ENCODE data around the gene ZRSR2.

Gene ZRSR2

DNA sequence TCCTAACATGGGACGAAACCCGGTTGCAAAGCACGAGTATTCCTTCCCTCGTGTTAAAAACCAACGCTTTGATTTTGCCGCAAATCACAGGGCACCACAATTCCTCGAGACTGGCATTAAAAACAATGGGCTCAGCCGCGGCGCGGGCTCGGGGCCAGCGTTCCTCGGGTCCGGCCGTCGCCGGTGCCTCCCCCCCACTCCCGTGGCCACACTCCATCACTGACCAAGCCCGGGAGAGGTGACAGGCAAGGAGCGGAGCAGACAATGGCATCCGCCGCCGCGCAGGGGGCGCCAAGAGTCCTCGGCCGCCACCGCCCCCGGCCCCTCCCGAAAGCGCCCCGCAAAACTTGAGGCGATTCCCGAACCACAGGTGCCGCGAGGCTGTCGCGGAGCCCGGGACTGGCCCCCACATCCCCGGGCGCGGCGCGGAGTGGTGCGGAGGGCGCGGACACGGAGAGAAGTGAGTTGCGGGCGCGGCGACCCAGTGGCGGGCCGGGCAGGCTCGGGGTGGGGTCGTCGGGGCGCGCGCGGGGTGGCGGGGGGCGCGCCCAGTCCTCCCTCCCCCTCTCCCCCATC, 63.9 kb downstream of the ZRSR2 start:
- peak; percentile 38 for DNase-seq (ENCODE audit: low spot score)

GRCh38 chrX:15854712-15855567, 64.7 kb downstream of the ZRSR2 start, which contains the start of gene AP1S2:
TSS of gene AP1S2 (minus strand) at chrX:15854813. CDS start at chrX:15852524, 2,289 bp downstream.
- peak; percentile 83 for DNase-seq (ENCODE audit: low spot score)

DNA sequence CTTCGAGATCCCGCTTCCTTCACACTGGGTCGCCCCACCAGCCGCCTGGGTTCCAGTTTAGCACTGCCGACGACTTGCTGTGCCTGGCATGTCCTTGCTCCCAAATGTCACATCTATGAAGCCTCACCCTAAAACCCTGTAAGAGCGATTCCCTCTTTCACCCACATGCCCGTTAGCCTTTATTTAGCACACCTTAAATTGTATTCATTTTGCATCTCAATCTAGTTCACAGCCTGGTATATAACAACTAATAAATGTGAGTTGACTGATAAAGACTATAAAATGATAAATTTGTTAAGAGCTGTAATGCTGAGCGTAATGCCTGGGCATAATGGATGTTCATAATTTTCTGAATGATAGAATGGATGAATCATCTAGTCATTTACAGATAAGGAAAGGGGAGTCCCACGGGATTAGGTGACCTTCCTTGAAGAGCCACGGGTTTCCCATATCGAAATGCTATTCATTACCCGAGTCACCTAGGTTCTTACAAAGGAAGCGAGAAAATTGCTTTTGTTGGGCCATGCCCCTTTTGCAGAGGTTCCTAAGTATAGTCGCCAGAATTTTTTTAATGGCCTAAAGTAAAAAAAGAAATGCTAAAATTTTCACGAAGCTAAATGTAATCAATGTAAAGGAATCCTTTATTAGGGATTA, 65.4 kb downstream of the ZRSR2 start:
- no peak for DNase-seq (ENCODE audit: low spot score)

- no peak for DNase-seq (ENCODE audit: low spot score)
Measured at GRCh38 chrX:15856222-15856587, 65.9 kb downstream of the ZRSR2 start.

- no peak for DNase-seq (ENCODE audit: low spot score)
Measured at GRCh38 chrX:15856636-15857035, 66.4 kb downstream of the ZRSR2 start.

DNA sequence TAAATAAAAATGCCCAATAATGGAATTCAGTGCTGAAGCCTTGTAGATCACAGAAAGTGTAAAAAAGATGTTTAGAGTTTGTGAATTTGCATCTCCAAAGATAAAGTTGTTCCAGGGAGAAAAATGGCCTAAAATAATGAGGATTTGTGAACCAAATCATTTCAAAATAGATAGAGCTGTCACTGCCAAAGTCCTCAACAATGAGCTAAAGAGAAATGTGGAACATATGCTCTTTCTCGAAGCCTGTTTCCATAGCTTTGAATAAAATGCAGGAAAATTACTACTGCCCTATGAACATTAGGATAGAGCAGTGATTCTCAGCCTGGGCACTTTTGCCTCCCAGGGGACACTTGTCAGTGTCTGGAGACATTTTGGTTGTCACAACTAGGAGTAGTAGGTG, 67.8 kb downstream of the ZRSR2 start:
- no peak for DNase-seq (ENCODE audit: low spot score)

GRCh38 chrX:15860921-15861320, 70.6 kb downstream of the ZRSR2 start:
- DNase-seq (ENCODE audit: low spot score) = no peak

- no peak for DNase-seq (ENCODE audit: low spot score)
Measured at GRCh38 chrX:15864023-15864422, 73.7 kb downstream of the ZRSR2 start.

GRCh38 chrX:15864629-15865028, 74.3 kb downstream of the ZRSR2 start:
- no peak for DNase-seq (ENCODE audit: low spot score)

DNA sequence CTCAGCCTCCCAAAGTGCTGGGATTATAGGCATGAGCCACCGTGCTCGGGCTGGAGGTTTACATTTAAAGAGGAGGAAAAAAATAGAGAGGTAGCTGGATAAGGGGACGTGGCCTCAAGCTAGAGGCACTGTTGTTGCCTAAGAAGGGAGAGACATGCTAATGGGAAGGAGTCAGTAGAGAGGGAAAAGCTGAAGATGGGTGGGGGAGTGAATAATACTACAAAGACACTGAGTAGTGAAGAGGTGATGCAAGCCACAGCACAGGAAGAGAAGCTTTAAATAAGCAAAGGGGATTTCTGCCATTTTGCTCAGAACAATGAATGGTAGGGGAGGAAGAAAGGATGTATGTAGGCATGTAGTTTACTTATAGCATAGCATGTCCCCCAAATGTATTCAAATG, 75.9 kb downstream of the ZRSR2 start:
- no peak for DNase-seq (ENCODE audit: low spot score)

DNA sequence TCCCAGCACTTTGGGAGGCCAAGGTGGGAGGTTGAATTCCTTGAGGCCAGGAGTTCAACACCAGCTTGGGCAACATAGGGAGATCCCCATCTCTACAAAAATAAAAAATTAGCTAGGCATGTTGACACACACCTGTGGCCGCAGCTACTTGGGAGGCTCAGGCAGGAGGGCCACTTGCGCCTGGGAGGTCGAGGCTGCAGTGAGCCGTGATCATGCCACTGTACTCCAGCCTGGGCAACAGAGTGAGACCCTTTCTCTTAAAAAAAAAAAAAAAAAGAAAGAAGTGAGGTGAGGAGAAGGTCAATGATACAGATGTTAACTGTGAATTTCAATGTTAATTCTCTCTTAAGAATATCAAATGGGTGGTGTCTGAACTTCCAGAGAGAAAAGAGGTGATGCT, 79.4 kb downstream of the ZRSR2 start:
- DNase-seq (ENCODE audit: low spot score) = no peak

DNA sequence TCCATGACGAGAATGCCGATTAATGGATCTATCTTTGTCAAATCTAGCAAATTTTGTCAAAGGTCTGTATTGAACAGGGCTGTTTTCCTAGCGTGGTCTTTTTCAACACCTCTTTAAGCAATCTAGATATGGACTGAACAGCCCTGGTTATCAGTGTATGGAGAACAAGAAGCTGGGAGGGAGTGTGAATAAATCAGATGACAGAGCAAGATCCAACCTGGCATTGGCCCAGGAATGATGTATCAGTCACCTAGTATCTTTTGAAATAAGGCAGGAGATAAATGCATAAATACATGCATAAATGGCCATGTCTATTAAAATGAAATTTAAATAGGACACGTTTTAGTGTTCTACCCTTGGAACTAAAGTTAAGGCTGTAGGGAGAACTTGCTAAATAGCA, 80.0 kb downstream of the ZRSR2 start:
- no peak for DNase-seq (ENCODE audit: low spot score)

Data from iPS-NIHi11 (cell line).